Measurements from ENCODE around the gene LRIT2. TPM values are rescaled to one million over a fixed set of nuclear protein-coding genes. Genes with fewer than 3 reads are reported as not detected.

Gene LRIT2
- total and polyA plus RNA-seq, 11 donors: not detected

DNA sequence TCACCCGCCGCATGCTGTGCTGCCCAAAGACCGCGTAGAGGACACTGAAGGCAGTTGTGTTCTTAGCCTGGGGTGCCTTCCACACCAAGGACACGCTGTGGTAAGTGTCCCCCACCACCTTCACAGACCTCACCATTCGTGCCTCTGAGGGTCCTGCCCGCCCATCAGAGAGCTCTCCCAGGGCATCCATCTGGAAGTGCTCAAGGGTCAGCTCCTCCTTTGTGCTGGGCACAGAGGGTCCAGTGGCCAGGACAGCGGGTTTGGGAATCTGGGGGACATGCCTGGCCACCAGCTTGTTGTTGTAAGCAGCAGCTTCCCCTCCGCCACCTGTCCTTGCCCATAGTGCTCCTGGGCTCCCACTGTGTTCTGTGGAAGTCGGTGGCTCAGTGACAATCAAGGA is 7.0 kb upstream of the LRIT2 start:
- peaks cover 0 to 3% (median 0%) of the 10 kb centered on the region in 12 donors for H3K4me1 ChIP-seq
- no peaks in the 10 kb centered on the region for H3K9me3 ChIP-seq
- intact Hi-C loops (cut with DNase I): no loop called here
- peaks cover 0 to 7% (median 0%) of the 10 kb centered on the region in 9 donors for H3K27me3 ChIP-seq
- no peaks in the 10 kb centered on the region for H3K36me3 ChIP-seq
- DNase-seq (no peak), ATAC-seq (no peak)
- TF ChIP-seq, protein P1, sequence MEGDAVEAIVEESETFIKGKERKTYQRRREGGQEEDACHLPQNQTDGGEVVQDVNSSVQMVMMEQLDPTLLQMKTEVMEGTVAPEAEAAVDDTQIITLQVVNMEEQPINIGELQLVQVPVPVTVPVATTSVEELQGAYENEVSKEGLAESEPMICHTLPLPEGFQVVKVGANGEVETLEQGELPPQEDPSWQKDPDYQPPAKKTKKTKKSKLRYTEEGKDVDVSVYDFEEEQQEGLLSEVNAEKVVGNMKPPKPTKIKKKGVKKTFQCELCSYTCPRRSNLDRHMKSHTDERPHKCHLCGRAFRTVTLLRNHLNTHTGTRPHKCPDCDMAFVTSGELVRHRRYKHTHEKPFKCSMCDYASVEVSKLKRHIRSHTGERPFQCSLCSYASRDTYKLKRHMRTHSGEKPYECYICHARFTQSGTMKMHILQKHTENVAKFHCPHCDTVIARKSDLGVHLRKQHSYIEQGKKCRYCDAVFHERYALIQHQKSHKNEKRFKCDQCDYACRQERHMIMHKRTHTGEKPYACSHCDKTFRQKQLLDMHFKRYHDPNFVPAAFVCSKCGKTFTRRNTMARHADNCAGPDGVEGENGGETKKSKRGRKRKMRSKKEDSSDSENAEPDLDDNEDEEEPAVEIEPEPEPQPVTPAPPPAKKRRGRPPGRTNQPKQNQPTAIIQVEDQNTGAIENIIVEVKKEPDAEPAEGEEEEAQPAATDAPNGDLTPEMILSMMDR (IDR thresholded peaks at IDR 0.05): no peak
- no peak for TF ChIP-seq POLR2A (IDR thresholded peaks at IDR 0.05)
- no peak overlapping the region for H3K27ac ChIP-seq
- WGBS, 4 donors: 82 to 84% (median 83%) methylated on average over 10 of the region's 10 CpGs
- H3K4me3 ChIP-seq: no peak overlapping the region

DNA sequence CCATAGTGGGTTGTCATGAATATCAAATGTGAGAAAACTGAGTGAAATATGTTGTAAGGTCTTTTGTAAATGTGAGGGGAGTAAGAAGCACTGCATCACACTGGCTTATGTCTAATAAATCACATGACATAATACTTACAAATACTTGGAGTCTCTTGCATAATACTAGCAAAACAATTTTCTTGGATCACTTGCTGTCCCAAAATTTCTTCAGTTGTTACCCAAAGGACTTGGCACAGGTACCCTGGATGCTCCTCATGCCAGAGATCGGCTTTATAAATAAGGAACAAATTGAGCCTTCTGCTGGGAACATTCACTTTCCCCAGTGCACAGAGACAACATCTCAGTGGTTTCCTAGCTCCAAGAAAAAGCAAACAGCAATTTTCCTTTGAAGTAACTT is 5.0 kb upstream of the LRIT2 start:
- Histone ChIP-seq H3K36me3 (no peaks in the 10 kb centered on the region), H3K9me3 (no peaks in the 10 kb centered on the region), H3K4me1 (no peaks in the 10 kb centered on the region), H3K27me3 (peaks cover 0 to 4% (median 0%) of the 10 kb centered on the region in 9 donors), H3K27ac (no peak overlapping the region), H3K4me3 (no peak overlapping the region)
- intact Hi-C loops (cut with DNase I): no loop called here
- DNase-seq (no peak), ATAC-seq (no peak)
- TF ChIP-seq, protein P1 (IDR thresholded peaks at IDR 0.05): no peak
- TF ChIP-seq POLR2A (IDR thresholded peaks at IDR 0.05): no peak
- WGBS, 4 donors: 58 to 91% (median 86%) methylated on average over 1 of the region's 1 CpG

DNA sequence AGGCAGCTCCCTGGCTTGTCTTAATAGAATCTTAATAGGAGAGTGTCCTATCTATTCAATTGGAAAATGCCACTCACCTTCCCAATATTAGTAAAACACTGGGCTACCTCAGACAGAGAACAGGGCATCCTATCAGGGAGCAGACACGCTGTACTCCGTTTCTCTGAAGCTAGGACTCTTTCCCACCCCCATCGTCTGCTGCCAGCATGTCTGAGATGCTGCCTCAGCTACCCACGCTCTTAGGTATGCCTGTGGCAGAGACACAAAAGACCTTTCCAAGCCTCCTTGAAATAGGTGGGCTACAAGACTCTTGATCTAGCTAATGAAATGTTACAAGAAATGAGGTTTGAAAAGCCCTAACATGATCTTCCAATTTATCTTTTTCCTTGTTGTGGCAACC is 2.5 kb upstream of the LRIT2 start:
- Histone ChIP-seq H3K27me3 (peaks cover 0 to 16% (median 0%) of the 10 kb centered on the region in 9 donors), H3K9me3 (no peaks in the 10 kb centered on the region), H3K4me3 (no peak overlapping the region), H3K4me1 (no peaks in the 10 kb centered on the region), H3K27ac (no peak overlapping the region), H3K36me3 (no peaks in the 10 kb centered on the region)
- ATAC-seq: no peak
- no peak for DNase-seq
- intact Hi-C loops (cut with DNase I): no loop called here
- 48 to 70% (median 64%) methylated on average over 4 of the region's 4 CpGs for WGBS, 4 donors
- TF ChIP-seq, protein P1 (IDR thresholded peaks at IDR 0.05): no peak
- TF ChIP-seq POLR2A (IDR thresholded peaks at IDR 0.05): no peak

DNA sequence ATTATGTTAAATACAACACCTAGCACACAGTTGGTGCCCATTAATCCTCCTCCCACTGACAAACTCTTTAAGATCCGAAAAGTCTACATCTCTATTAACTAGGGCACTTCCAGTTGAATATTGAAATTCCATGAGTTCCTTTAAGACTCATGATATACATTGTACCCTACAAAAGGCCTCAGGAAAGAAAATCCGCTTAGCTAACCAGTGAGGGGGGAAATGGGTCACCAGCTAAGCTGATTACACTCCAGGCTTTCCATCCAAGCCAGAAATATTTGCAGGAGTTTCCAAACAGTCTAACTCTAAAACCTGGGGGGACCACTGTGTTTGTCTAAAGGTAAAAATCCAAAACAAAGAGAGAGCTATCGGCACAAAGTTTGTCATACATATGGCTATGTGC is 1.3 kb upstream of the LRIT2 start:
- WGBS, 4 donors: 73 to 78% (median 76%) methylated on average over 3 of the region's 3 CpGs
- TF ChIP-seq, protein P1 (IDR thresholded peaks at IDR 0.05): no peak
- no peak for TF ChIP-seq POLR2A (IDR thresholded peaks at IDR 0.05)
- Histone ChIP-seq H3K9me3 (no peaks in the 10 kb centered on the region), H3K36me3 (no peaks in the 10 kb centered on the region), H3K4me1 (no peaks in the 10 kb centered on the region), H3K27me3 (peaks cover 0 to 24% (median 4%) of the 10 kb centered on the region in 9 donors), H3K4me3 (no peak overlapping the region), H3K27ac (no peak overlapping the region)
- ATAC-seq (no peak), DNase-seq (no peak)
- intact Hi-C loops (cut with DNase I): no loop called here

Measured in heart left ventricle (tissue), 16 donors.